Caki2 (cell line): ENCODE results near the gene LGALS16. TPM values are rescaled to one million over a fixed set of nuclear protein-coding genes. Genes with fewer than 3 reads are reported as not detected.
"Not testable (repeated sequence)": the region's sequence is repeated elsewhere in the genome, so short reads cannot be mapped to it uniquely, and the experiment has no call there.

ENCODE experiments used
- DNase-seq: peaks from one replicate; pipeline ENCODE4 v3.0.0-alpha.2; 2015; ENCODE audit warnings: low read depth
- in situ Hi-C: cut with HindIII; loops from 2 replicates; pipeline ENCODE4 v1.10.0; 2016; ENCODE audit warnings: low sequenced_read_pairs, low pct_unique_long_range_greater_than_20kb, mixed read lengths
- total RNA-seq: library from RNA; depleted of rRNA; stranded (reverse); fragments of >200 nt; shearing (Covaris generic); gene quantifications from 2 replicates; pipeline ENCODE4 v1.2.3, GENCODE V29; 2014; ENCODE audit warnings: low replicate concordance

LGALS16 gene
- total RNA-seq, 1 experiment from 2014 or later, result not detected

DNA sequence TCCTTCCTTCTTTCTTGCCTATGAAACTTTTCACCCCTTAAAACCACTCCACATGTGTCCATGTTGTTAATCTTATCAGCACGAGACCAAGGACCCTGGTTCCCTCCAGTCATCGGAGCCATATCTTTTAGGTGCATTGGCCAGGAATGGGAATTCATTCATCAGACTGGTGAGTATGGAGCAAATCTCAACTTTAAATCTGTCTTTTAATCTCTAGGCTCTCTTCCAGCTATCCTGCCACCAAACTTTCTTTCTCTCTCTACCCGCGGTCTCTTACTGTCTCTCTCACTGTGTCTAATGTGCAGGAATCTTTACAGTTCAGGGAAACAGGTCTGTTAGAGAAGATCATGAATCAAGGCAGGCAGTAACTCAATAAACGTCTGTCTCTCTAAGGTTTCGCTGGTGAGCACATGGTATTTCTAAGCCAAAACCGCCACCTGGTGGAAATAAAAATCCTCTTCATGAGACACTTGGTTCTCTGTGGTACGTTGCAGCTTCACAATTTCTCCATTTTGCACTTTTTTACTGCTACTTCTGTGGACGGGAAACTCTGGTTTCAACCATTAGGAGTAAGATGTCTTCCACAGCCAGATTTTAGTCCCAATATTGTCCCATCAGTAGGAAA is 16.1 kb downstream of the LGALS16 start:
- peak; percentile 50 for DNase-seq
- in situ Hi-C loops, result loop anchor here (25.0 kb wide), 1 partner anchor 135 kb away; the partner anchor contains the start of genes EID2 and EID2B

- DNase-seq, result no peak
- in situ Hi-C loops, result loop anchor here (25.0 kb wide), 1 partner anchor 135 kb away; the partner anchor contains the start of genes EID2 and EID2B
Measured at GRCh38 chr19:39672473-39672872, 16.8 kb downstream of the LGALS16 start.

- in situ Hi-C loops, result loop anchor here (25.0 kb wide), 1 partner anchor 137 kb away; the partner anchor contains the start of genes EID2 and EID2B
- not testable (repeated sequence) for DNase-seq
Measured at GRCh38 chr19:39673862-39674261, 18.1 kb downstream of the LGALS16 start.

GRCh38 chr19:39676004-39676403 is 20.3 kb downstream of the LGALS16 start:
- DNase-seq, result no peak

GRCh38 chr19:39677961-39678889 is 22.5 kb downstream of the LGALS16 start:
- in situ Hi-C loops, result no loop called here
- DNase-seq, result peak; percentile 40

More at GRCh38 chr19:39676004-39676403, 20.3 kb downstream of the LGALS16 start:
- in situ Hi-C loops, result no loop called here

- DNase-seq, result no peak
- in situ Hi-C loops, result no loop called here
Measured at GRCh38 chr19:39679056-39679790, 23.5 kb downstream of the LGALS16 start.

GRCh38 chr19:39679791-39680168 is 24.1 kb downstream of the LGALS16 start:
- in situ Hi-C loops, result no loop called here
- DNase-seq, result no peak

- no peak for DNase-seq
- in situ Hi-C loops, result no loop called here
Measured at GRCh38 chr19:39680593-39680992, 24.9 kb downstream of the LGALS16 start.

DNA sequence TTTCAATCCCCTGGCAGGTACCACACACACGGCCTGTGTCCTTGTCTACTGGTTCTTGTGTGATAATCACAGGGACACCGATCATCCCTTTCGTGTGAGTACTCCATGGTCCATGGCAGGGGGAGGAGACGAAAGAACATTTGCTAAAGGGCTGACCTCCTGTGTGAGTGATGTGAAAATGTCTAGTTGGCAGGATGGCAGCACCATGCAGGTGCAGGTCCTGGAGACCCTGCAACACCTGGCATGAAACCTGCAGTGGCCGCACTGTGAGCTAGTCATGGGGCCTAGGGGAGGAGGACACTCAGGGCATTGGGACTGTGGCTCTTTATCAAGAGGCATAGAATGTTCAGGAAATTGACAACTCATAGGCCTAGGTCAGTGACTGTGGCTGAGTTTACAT is 25.7 kb downstream of the LGALS16 start:
- no peak for DNase-seq
- in situ Hi-C loops, result no loop called here

DNA sequence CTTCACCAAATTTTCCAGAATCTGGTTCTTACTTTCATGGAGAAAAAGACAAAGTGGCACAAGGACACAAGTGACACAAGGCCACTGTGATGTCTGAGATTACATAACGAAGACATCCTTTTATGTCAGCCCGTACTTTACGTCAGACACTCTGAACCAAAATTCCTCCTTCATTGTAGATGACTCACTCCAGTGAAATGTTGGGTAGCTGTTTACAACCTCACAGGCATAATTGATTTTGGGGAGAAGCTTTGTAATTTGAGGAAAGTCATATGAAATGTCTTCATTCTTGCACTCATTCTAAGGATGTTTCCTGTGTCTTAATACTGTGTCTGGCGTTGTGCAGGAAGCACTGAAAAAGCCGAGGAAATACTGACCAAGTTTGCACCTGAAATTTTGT is 28.6 kb downstream of the LGALS16 start:
- in situ Hi-C loops, result no loop called here
- no peak for DNase-seq

DNA sequence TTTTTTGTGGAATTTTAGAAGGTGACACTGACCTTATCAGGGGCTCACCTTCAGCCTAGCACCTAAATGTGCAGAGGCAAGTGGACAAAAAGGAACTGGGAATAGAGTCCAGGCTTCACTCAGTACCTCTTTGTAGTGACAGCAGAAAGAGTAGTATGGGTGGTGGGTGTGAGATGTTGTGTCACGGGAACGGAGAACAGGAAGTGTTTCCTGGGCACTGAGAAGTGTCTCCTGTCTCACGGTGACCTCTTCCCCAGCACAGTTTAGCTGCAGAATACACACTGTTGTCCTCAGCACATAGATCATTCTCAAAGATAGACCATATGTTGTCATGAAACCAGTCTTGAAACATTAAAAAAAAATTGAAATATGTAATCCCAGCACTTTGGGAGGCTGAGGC is 31.0 kb downstream of the LGALS16 start:
- in situ Hi-C loops, result no loop called here
- DNase-seq, result no peak

- DNase-seq, in situ Hi-C loops: not testable (repeated sequence)
Measured at GRCh38 chr19:39688637-39689036, 32.9 kb downstream of the LGALS16 start.

- no peak for DNase-seq
- in situ Hi-C loops, result no loop called here
Measured at GRCh38 chr19:39692166-39692565, 36.5 kb downstream of the LGALS16 start.

DNA sequence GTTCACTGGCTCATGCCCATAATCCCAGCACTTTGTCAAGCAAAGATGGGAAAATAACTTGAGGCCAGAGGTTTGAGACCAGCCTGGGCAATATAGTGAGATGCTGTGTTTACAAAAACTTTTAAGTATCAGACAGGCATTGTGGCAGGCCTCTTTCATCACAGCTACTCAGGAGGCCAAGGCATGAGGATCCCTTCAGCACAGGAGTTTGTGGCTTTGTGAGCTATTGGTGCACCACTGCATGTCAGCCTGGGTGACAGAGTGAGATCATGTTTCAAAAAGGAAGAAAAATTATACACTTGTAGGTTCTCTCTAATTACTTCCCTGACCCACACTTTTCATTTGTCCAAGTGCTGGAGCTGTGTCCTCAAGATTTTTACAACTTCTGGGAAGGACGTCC is 37.1 kb downstream of the LGALS16 start:
- DNase-seq, result no peak
- in situ Hi-C loops, result no loop called here

- in situ Hi-C loops, result no loop called here
- DNase-seq, result no peak
Measured at GRCh38 chr19:39695759-39696158, 40.0 kb downstream of the LGALS16 start.

DNA sequence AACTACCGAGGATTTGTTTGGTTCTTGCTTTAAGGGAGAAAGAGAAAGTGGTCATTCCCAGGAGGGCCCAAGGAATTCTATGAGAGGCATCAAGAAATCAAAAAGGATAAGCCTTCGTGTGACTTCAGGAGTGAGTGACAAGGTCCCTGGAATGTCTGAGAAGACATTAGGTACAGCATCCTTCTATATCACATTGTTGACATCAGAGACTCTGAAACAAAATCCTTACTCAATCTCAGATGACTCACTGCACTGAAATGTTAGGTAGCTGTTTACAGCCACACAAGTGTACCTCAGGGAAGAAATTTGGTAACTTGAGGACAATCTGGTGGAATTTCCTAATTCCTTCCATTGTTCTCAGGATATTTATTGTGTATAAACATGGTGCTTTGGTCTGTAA is 40.7 kb downstream of the LGALS16 start:
- in situ Hi-C loops, result no loop called here
- DNase-seq, result no peak

GRCh38 chr19:39698535-39698934 is 42.8 kb downstream of the LGALS16 start:
- DNase-seq, result no peak
- in situ Hi-C loops, result no loop called here

DNA sequence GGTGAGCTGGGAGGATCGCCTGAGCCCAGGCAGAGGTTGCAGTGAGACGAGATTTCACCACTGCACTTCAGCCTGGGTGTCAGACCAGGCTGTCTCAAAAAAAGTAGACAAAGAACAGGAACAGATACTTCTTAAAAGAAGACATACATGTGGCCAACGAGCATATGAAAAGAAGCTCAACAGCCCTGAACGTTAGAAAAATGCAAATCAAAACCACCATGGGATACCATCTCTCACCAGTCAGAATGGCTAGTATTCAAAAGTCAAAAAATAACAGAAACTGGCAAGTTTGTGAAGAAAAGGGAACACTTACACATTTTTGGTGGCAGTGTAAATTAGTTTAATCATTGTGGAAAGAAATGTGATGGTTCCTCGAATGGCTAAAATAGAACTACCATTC is 45.6 kb downstream of the LGALS16 start:
- no peak for DNase-seq
- in situ Hi-C loops, result no loop called here
